Stimulated activated CD8-positive, alpha-beta memory T cell treated with anti-CD3 and anti-CD28 coated beads, Interleukin-12 subunit alpha, Interleukin-12 subunit beta, amount 100 ng/mL, for 1 hour (primary cell): Measurements from ENCODE around the gene SCG3.

Source experiments
- DNase-seq: peaks from one replicate; pipeline ENCODE4 v3.0.0-alpha.2; 2020; ENCODE audit warnings: low read depth

The SCG3 gene

GRCh38 chr15:51678096-51678495, 3.2 kb upstream of the SCG3 start:
- DNase-seq: no peak

- DNase-seq: no peak
These were observed 982 bp upstream of the SCG3 start for GRCh38 chr15:51680321-51680720.

- no peak for DNase-seq
These were observed 6.3 kb downstream of the SCG3 start for GRCh38 chr15:51687565-51687964.

GRCh38 chr15:51688863-51689262, 7.6 kb downstream of the SCG3 start:
- DNase-seq: no peak

GRCh38 chr15:51692154-51692553, 10.9 kb downstream of the SCG3 start:
- no peak for DNase-seq

- DNase-seq: no peak
These were observed 15.3 kb downstream of the SCG3 start for GRCh38 chr15:51696566-51696965.

- DNase-seq: no peak
These were observed 15.9 kb downstream of the SCG3 start for GRCh38 chr15:51697163-51697562.

GRCh38 chr15:51699373-51699772, 18.1 kb downstream of the SCG3 start:
- no peak for DNase-seq

- DNase-seq: no peak
These were observed 21.4 kb downstream of the SCG3 start for GRCh38 chr15:51702710-51703109.

- DNase-seq: no peak
These were observed 25.0 kb downstream of the SCG3 start for GRCh38 chr15:51706291-51706690.

GRCh38 chr15:51706926-51707608, 25.8 kb downstream of the SCG3 start:
- no peak for DNase-seq

- no peak for DNase-seq
These were observed 26.7 kb downstream of the SCG3 start for GRCh38 chr15:51708013-51708412.

GRCh38 chr15:51709031-51709430, 27.7 kb downstream of the SCG3 start:
- DNase-seq: no peak

GRCh38 chr15:51714162-51714561, 32.9 kb downstream of the SCG3 start:
- DNase-seq: no peak

GRCh38 chr15:51714911-51715310, 33.6 kb downstream of the SCG3 start:
- no peak for DNase-seq

- no peak for DNase-seq
These were observed 36.9 kb downstream of the SCG3 start for GRCh38 chr15:51718219-51718618.

GRCh38 chr15:51718746-51719145, 37.4 kb downstream of the SCG3 start:
- no peak for DNase-seq

- no peak for DNase-seq
These were observed 39.1 kb downstream of the SCG3 start for GRCh38 chr15:51720201-51720995.

GRCh38 chr15:51721199-51721960, 40.1 kb downstream of the SCG3 start:
- no peak for DNase-seq

GRCh38 chr15:51724199-51724598, 42.9 kb downstream of the SCG3 start:
- no peak for DNase-seq

- no peak for DNase-seq
These were observed 43.4 kb downstream of the SCG3 start for GRCh38 chr15:51724673-51725072.

- no peak for DNase-seq
These were observed 45.2 kb downstream of the SCG3 start for GRCh38 chr15:51726302-51727073.
